Measurements from ENCODE around the gene OGDHL.
"Not testable (repeated sequence)": the region's sequence is repeated elsewhere in the genome, so short reads cannot be mapped to it uniquely, and the experiment has no call there.

Gene OGDHL

GRCh38 chr10:49761789-49762565 lies at the start of gene OGDHL:
OGDHL (minus strand) TSS chr10:49762323; CDS start chr10:49758592, 3,731 bp downstream.
- no peak for DNase-seq (ENCODE audit: low read depth in 2 of 2, low spot score in 1 of 2)

- DNase-seq (ENCODE audit: low read depth in 2 of 2, low spot score in 1 of 2) = no peak
These were observed 41.9 kb upstream of the OGDHL start for GRCh38 chr10:49803988-49804387.

GRCh38 chr10:49798275-49798674 lies 36.2 kb upstream of the OGDHL start:
- DNase-seq (ENCODE audit: low read depth in 2 of 2, low spot score in 1 of 2) = no peak

GRCh38 chr10:49791100-49791499 lies 29.0 kb upstream of the OGDHL start:
- DNase-seq (ENCODE audit: low read depth in 2 of 2, low spot score in 1 of 2) = no peak

GRCh38 chr10:49784681-49785080 lies 22.6 kb upstream of the OGDHL start:
- no peak for DNase-seq (ENCODE audit: low read depth in 2 of 2, low spot score in 1 of 2)

- DNase-seq (ENCODE audit: low read depth in 2 of 2, low spot score in 1 of 2) = no peak
These were observed 21.5 kb upstream of the OGDHL start for GRCh38 chr10:49783645-49784044.

- DNase-seq (ENCODE audit: low read depth in 2 of 2, low spot score in 1 of 2) = no peak
These were observed 19.1 kb upstream of the OGDHL start for GRCh38 chr10:49781247-49781646.

GRCh38 chr10:49778197-49778596 lies 16.1 kb upstream of the OGDHL start:
- DNase-seq (ENCODE audit: low read depth in 2 of 2, low spot score in 1 of 2) = no peak

- no peak for DNase-seq (ENCODE audit: low read depth in 2 of 2, low spot score in 1 of 2)
These were observed 14.7 kb upstream of the OGDHL start for GRCh38 chr10:49776851-49777250.

- no peak for DNase-seq (ENCODE audit: low read depth in 2 of 2, low spot score in 1 of 2)
These were observed 12.9 kb upstream of the OGDHL start for GRCh38 chr10:49775014-49775413.

- not testable (repeated sequence) for DNase-seq (ENCODE audit: low read depth in 2 of 2, low spot score in 1 of 2)
These were observed 10.8 kb upstream of the OGDHL start for GRCh38 chr10:49772944-49773343.

- DNase-seq (ENCODE audit: low read depth in 2 of 2, low spot score in 1 of 2) = not testable (repeated sequence)
These were observed 8.9 kb upstream of the OGDHL start for GRCh38 chr10:49771046-49771445.

- no peak for DNase-seq (ENCODE audit: low read depth in 2 of 2, low spot score in 1 of 2)
These were observed 7.6 kb upstream of the OGDHL start for GRCh38 chr10:49769692-49770091.

- no peak for DNase-seq (ENCODE audit: low read depth in 2 of 2, low spot score in 1 of 2)
These were observed 6.6 kb upstream of the OGDHL start for GRCh38 chr10:49768731-49769130.

GRCh38 chr10:49768329-49768728 lies 6.2 kb upstream of the OGDHL start:
- DNase-seq (ENCODE audit: low read depth in 2 of 2, low spot score in 1 of 2) = no peak

- DNase-seq (ENCODE audit: low read depth in 2 of 2, low spot score in 1 of 2) = no peak
These were observed 5.6 kb upstream of the OGDHL start for GRCh38 chr10:49767752-49768151.

GRCh38 chr10:49766484-49766883 lies 4.4 kb upstream of the OGDHL start:
- DNase-seq (ENCODE audit: low read depth in 2 of 2, low spot score in 1 of 2) = no peak

- DNase-seq (ENCODE audit: low read depth in 2 of 2, low spot score in 1 of 2) = no peak
These were observed 399 bp upstream of the OGDHL start for GRCh38 chr10:49762566-49762877.

- no peak for DNase-seq (ENCODE audit: low read depth in 2 of 2, low spot score in 1 of 2)
These were observed 828 bp downstream of the OGDHL start for GRCh38 chr10:49761201-49761788.

GRCh38 chr10:49760789-49761188 lies 1.3 kb downstream of the OGDHL start:
- no peak for DNase-seq (ENCODE audit: low read depth in 2 of 2, low spot score in 1 of 2)

- DNase-seq (ENCODE audit: low read depth in 2 of 2, low spot score in 1 of 2) = no peak
These were observed 2.2 kb downstream of the OGDHL start for GRCh38 chr10:49759787-49760551.

- no peak for DNase-seq (ENCODE audit: low read depth in 2 of 2, low spot score in 1 of 2)
These were observed 3.7 kb downstream of the OGDHL start for GRCh38 chr10:49758249-49758930.

All from stimulated activated CD8-positive, alpha-beta memory T cell treated with anti-CD3 and anti-CD28 coated beads, Interleukin-4, amount 100 ng/mL, for 1 hour (primary cell).